ENCODE data around the gene PDXK.
"Not testable (repeated sequence)": the region's sequence is repeated elsewhere in the genome, so short reads cannot be mapped to it uniquely, and the experiment has no call there.

PDXK gene

DNA sequence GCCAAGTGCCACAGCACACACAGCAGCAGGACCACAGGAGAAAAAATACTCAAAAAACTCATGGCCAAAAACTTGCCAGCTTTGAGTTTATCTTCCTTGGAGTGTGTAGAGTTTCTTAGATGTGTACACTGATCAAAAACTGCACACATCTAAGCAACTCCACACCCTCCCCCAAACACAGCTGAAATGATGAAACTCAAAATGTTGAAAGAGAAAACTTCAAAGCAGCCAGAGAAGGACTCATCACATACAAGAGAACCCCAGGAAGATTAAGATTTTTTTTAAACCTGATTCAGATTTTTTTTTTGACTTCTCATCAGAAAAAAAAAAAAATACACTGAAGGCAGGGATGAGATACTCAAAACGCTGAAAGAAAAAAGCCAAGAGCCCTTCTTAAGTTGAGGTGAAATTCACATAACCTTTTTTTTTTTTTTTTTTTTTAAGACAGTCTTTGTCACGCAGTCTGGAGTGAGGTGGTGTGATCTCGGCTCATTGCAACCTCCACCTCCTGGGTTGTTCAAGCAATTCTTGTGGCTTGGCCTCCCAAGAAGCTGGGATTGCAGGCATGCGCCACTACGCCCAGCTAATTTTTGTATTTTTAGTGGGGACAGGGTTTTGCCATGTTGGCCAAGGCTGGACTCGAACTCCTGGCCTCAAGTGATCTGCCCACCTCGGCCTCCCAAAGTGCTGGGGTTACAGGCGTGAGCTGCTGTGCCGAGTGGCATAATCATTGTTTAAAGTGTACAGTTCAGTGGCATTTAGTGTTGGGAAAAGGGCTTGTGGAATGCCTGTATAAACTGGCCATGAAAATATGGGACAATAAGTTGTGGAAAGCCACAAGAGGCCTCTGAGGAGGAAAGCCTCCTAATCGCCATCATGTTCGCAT lies 20.9 kb upstream of the PDXK start:
- no peak for DNase-seq (ENCODE audit: low read depth in 2 of 2)

GRCh38 chr21:43699492-43699777 lies 19.5 kb upstream of the PDXK start:
- DNase-seq (ENCODE audit: low read depth in 2 of 2) = not testable (repeated sequence)

DNA sequence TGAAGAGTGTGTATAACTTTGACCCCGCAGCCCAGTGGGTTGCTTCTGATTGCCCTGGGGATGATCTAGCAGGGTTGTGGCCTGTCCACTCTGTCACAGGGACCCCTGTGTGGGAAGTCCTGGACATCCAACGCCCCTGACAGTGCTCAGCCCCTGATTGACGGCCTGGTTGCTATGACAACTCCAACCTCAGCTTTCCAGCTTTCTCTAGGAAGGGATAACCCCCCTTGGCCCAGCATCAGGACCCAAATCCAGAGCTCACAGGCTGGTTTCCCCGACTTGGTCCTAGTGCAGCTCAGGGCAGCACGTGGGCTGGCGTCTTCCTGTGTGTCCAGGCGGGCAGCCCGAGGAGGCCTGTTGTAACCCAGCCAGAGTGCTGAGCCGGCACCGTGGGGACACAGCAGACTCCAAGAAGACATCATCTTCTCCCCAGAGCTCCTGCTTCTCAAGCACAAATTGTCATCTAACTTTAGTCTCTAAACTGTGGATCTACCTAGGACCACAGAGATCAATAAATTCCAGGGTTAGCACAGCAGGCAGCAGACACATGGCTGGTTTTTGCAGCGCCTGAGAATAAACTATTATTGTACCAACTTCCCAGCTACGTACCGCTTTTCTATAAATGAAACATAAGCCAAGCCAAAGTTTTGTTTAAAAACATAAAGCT lies 18.9 kb upstream of the PDXK start:
- no peak for DNase-seq (ENCODE audit: low read depth in 2 of 2)

DNA sequence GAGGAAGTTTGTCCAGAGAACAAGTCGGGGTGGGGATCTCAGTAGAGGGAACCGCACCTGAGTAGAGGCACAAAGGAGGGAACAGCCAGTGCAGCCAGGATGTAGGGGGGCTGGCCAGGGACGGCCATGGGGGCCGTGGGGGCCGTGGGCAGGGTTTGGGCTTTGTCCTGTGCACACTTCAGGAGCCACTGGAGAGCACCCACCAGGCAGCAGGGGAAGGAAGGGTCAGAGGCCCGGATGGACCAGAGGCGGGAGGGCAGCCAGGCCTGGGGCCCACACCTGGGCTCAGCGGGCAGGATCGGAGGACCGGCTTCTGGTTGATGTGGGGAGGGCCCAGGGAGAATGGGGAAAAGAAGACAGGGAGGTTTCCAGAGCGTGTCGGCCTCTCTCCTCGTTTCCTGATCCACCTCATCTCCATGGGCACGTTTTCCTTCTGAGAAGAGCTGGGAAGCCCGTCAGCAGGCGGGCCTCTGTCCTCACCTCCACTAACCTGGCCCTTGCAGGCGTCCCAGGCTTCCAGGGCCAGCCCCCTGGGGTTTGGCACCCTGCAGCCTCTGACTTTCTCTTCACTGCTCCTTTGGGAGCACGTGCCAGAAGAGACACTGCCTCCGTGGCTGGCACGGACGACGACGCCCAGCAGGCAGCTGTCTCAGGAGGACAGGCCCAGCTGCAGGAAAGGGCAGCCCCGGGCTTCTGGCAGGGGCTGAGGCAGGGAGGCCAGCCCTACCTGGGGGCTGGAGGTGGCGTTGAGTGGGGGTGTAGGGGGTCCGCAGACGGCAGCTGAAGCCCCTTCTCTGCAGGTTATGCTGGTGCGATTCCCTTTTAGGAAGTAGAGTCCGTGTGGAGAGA lies 16.8 kb upstream of the PDXK start:
- no peak for DNase-seq (ENCODE audit: low read depth in 2 of 2)

GRCh38 chr21:43702785-43703034 lies 16.2 kb upstream of the PDXK start:
- DNase-seq (ENCODE audit: low read depth in 2 of 2) = no peak

- no peak for DNase-seq (ENCODE audit: low read depth in 2 of 2)
Measured at GRCh38 chr21:43703035-43703880, 15.7 kb upstream of the PDXK start.

- DNase-seq (ENCODE audit: low read depth in 2 of 2) = no peak
Measured at GRCh38 chr21:43707462-43707861, 11.5 kb upstream of the PDXK start.

- no peak for DNase-seq (ENCODE audit: low read depth in 2 of 2)
Measured at GRCh38 chr21:43708745-43709381, 10.1 kb upstream of the PDXK start.

DNA sequence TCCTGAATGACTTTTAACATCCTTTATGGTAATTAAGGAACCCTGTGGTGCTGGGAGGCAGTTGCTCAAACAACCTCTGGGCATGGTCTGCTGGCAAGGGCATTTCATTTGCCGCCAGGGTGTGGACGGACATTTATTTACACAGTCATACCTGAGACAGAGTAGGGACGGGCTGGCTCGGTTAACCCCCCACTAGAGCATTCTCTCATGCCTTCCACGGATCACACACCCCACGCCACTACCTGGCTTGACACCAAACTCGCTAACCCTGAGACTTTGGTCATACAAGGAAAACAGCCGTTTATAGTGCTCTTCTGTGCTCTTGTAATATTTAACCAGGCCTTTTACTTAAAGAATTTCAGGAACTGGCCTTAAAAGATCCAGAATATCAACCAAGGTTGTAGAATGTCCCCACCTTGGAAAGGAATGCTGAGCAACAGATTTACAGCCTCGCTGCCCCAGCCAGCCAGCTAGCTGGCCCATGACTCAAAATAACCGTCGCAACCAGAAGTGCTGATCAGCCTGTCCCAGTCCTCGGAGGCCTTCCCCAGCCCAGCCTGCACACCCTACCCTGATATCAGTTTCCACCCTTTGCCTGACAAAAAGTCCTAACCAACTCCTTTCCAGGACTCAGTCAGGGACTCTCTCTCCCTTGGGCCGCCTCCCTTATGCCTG lies 6.5 kb upstream of the PDXK start:
- no peak for DNase-seq (ENCODE audit: low read depth in 2 of 2)

- not testable (repeated sequence) for DNase-seq (ENCODE audit: low read depth in 2 of 2)
Measured at GRCh38 chr21:43713123-43713522, 5.8 kb upstream of the PDXK start.

- no peak for DNase-seq (ENCODE audit: low read depth in 2 of 2)
Measured at GRCh38 chr21:43716376-43717165, 2.4 kb upstream of the PDXK start.

GRCh38 chr21:43717166-43717853 lies 1.6 kb upstream of the PDXK start:
- DNase-seq (ENCODE audit: low read depth in 2 of 2) = no peak

- no peak for DNase-seq (ENCODE audit: low read depth in 2 of 2)
Measured at GRCh38 chr21:43717967-43718871, 710 bp upstream of the PDXK start.

- no peak for DNase-seq (ENCODE audit: low read depth in 2 of 2)
Measured at GRCh38 chr21:43719748-43720538, 1.0 kb downstream of the PDXK start.

- no peak for DNase-seq (ENCODE audit: low read depth in 2 of 2)
Measured at GRCh38 chr21:43720539-43721166, 1.7 kb downstream of the PDXK start.

- no peak for DNase-seq (ENCODE audit: low read depth in 2 of 2)
Measured at GRCh38 chr21:43721206-43721605, 2.3 kb downstream of the PDXK start.

- no peak for DNase-seq (ENCODE audit: low read depth in 2 of 2)
Measured at GRCh38 chr21:43721939-43722338, 3.0 kb downstream of the PDXK start.
